Progenitor cell of endocrine pancreas (in vitro differentiated cells): ENCODE measurements around the gene AZU1. TPM values are rescaled to one million over a fixed set of nuclear protein-coding genes. Genes with fewer than 3 reads are reported as not detected.
A peak's percentile ranks its signal among the peaks of the same experiment; 100 is the strongest.

ENCODE experiments used
- DNase-seq: peaks from one replicate; pipeline ENCODE4 v3.0.0; 2021; ENCODE audit warnings: low spot score; ENCODE audit not compliant: unreplicated experiment
- H3K27ac Mint-ChIP-seq: 2 replicates; pipeline ENCODE4 v1.8.0; 2021; ENCODE audit warnings: mild to moderate bottlenecking, moderate library complexity, mixed read lengths
- H3K27me3 Mint-ChIP-seq: 2 replicates; pipeline ENCODE4 v1.8.0; 2021; ENCODE audit warnings: mixed read lengths
- H3K36me3 Mint-ChIP-seq: 2 replicates; pipeline ENCODE4 v1.8.0; 2022; ENCODE audit warnings: mixed read lengths; ENCODE audit not compliant: insufficient read depth
- H3K4me1 Mint-ChIP-seq: 2 replicates; pipeline ENCODE4 v1.8.0; 2021; ENCODE audit warnings: low read depth, mixed read lengths
- H3K4me3 Mint-ChIP-seq: 2 replicates; pipeline ENCODE4 v1.8.0; 2021; ENCODE audit warnings: low read depth, mild to moderate bottlenecking, moderate library complexity, mixed read lengths
- H3K9me3 Mint-ChIP-seq: 2 replicates; pipeline ENCODE4 v1.8.0; 2021; ENCODE audit warnings: low read depth, mixed read lengths
- CTCF ChIP-seq: fragments of 200-600 bp; sonication (generic); IDR thresholded peaks from one replicate; pipeline ENCODE4 v1.5.0; 2021; ENCODE audit warnings: antibody characterized with exemption, mild to moderate bottlenecking; ENCODE audit not compliant: unreplicated experiment
- microRNA-seq: library from miRNA; unstranded; fragments of <30 nt; microRNA quantifications from one replicate; pipeline ENCODE4 v1.1.0, GENCODE V29; 2020; ENCODE audit warnings: borderline number of aligned reads; ENCODE audit not compliant: unreplicated experiment
- total RNA-seq: library from RNA; stranded (reverse); gene quantifications from 2 replicates; pipeline ENCODE4 v1.2.1, GENCODE V29; 2021

AZU1 gene
- total RNA-seq, 1 donor from 2014 or later: 5.1 TPM

- H3K36me3 Mint-ChIP-seq: peaks cover 13% of the 10 kb centered on the region
- H3K4me1 Mint-ChIP-seq: no peaks in the 10 kb centered on the region
- no peak overlapping the region for H3K4me3 Mint-ChIP-seq
- no peak for DNase-seq
- no peak overlapping the region for H3K27ac Mint-ChIP-seq
- TF ChIP-seq CTCF: no peak
- no peaks in the 10 kb centered on the region for H3K9me3 Mint-ChIP-seq
- no peaks in the 10 kb centered on the region for H3K27me3 Mint-ChIP-seq
Observed at GRCh38 chr19:879711-880438, 52.2 kb downstream of the AZU1 start.

Small RNA genes lying within 50 kb of the gene (microRNA-seq; reads per million reads assigned to microRNA genes)
- gene MIR3187: 43.0 reads per million, percentile 43 among the genes with 10 or more reads in this experiment
- gene MIR4745: 48.3 reads per million, percentile 44 among the genes with 10 or more reads in this experiment

Other genes with a start within 250 kb of the AZU1 start
- 0.34 and 0.47 TPM in 2 replicates for gene HCN2, start 238.0 kb upstream of the AZU1 start, total RNA-seq
- 62.9 and 68.4 TPM in 2 replicates for gene POLRMT, start 194.3 kb upstream of the AZU1 start, total RNA-seq
- 0.43 and 0.49 TPM in 2 replicates for gene FGF22, start 188.0 kb upstream of the AZU1 start, total RNA-seq
- 37.3 and 39.2 TPM in 2 replicates for gene RNF126, start 164.6 kb upstream of the AZU1 start, total RNA-seq
- 13.8 and 14.4 TPM in 2 replicates for gene FSTL3, start 151.4 kb upstream of the AZU1 start, total RNA-seq
- not detected in 2 replicates for gene PRSS57, start 132.4 kb upstream of the AZU1 start, total RNA-seq
- gene PALM, start 118.9 kb upstream of the AZU1 start, total RNA-seq: 52.4 and 54.3 TPM in 2 replicates
- 1.1 and 2.5 TPM in 2 replicates for gene MISP, start 76.7 kb upstream of the AZU1 start, total RNA-seq
- 497 and 500 TPM in 2 replicates for gene PTBP1, start 30.4 kb upstream of the AZU1 start, total RNA-seq
- 128 and 129 TPM in 2 replicates for gene PLPPR3, start 5.9 kb upstream of the AZU1 start, total RNA-seq
- not detected in 2 replicates for gene PRTN3, start 13.2 kb downstream of the AZU1 start, total RNA-seq
- not detected in 2 replicates for gene ELANE, start 24.5 kb downstream of the AZU1 start, total RNA-seq
- 1.1 and 1.3 TPM in 2 replicates for gene CFD, start 31.8 kb downstream of the AZU1 start, total RNA-seq
- gene MED16, start 65.3 kb downstream of the AZU1 start, total RNA-seq: 87.2 and 91.7 TPM in 2 replicates
- not detected in 2 replicates for gene RNU6-9, start 65.6 kb downstream of the AZU1 start, total RNA-seq
- 61.4 and 63.1 TPM in 2 replicates for gene R3HDM4, start 85.4 kb downstream of the AZU1 start, total RNA-seq
- gene KISS1R, start 89.5 kb downstream of the AZU1 start, total RNA-seq: 5.8 and 6.1 TPM in 2 replicates
- 149 and 154 TPM in 2 replicates for gene ARID3A, start 98.2 kb downstream of the AZU1 start, total RNA-seq
- gene WDR18, start 156.5 kb downstream of the AZU1 start, total RNA-seq: 71.8 and 72.3 TPM in 2 replicates
- 1.4 and 1.5 TPM in 2 replicates for gene GRIN3B, start 172.6 kb downstream of the AZU1 start, total RNA-seq
- gene TMEM259, start 193.3 kb downstream of the AZU1 start, total RNA-seq: 171 and 199 TPM in 2 replicates
- gene RNU6-2, start 193.7 kb downstream of the AZU1 start, total RNA-seq: not detected in 2 replicates
- gene CNN2, start 198.8 kb downstream of the AZU1 start, total RNA-seq: 225 and 226 TPM in 2 replicates
- gene ABCA7, start 212.3 kb downstream of the AZU1 start, total RNA-seq: 54.6 and 57.3 TPM in 2 replicates
- 6.1 and 8.1 TPM in 2 replicates for gene ARHGAP45, start 239.3 kb downstream of the AZU1 start, total RNA-seq